Type B pancreatic cell (in vitro differentiated cells): Measurements from ENCODE around the gene NPAT. TPM values are rescaled to one million over a fixed set of nuclear protein-coding genes. Genes with fewer than 3 reads are reported as not detected.

ENCODE experiments used
- DNase-seq: peaks from one replicate; pipeline ENCODE4 v3.0.0; 2021; ENCODE audit warnings: mixed read lengths; ENCODE audit not compliant: unreplicated experiment; ENCODE audit errors: extremely low spot score
- H3K27ac Mint-ChIP-seq: 2 replicates; pipeline ENCODE4 v1.8.0; 2021; ENCODE audit warnings: mild to moderate bottlenecking, mixed read lengths
- H3K27me3 Mint-ChIP-seq: 2 replicates; pipeline ENCODE4 v1.8.0; 2021; ENCODE audit warnings: mixed read lengths
- H3K36me3 Mint-ChIP-seq: 2 replicates; pipeline ENCODE4 v1.8.0; 2021; ENCODE audit warnings: mixed read lengths
- H3K4me1 Mint-ChIP-seq: one replicate; pipeline ENCODE4 v1.8.0; 2021; ENCODE audit warnings: mixed read lengths; ENCODE audit not compliant: unreplicated experiment
- H3K4me3 Mint-ChIP-seq: 2 replicates; pipeline ENCODE4 v1.8.0; 2021; ENCODE audit warnings: mild to moderate bottlenecking, mixed read lengths
- H3K9me3 Mint-ChIP-seq: 2 replicates; pipeline ENCODE4 v1.8.0; 2021; ENCODE audit warnings: mixed read lengths
- CTCF ChIP-seq: fragments of 200-600 bp; sonication (generic); conservative IDR thresholded peaks from 2 replicates; pipeline ENCODE4 v1.5.0; 2021; ENCODE audit warnings: antibody characterized with exemption, mild to moderate bottlenecking
- total RNA-seq: library from RNA; stranded (reverse); gene quantifications from 2 replicates; pipeline ENCODE4 v1.2.1, GENCODE V29; 2021; ENCODE audit warnings: low replicate concordance

NPAT gene
- total RNA-seq, 1 donor from 2014 or later, result 17.8 TPM

- Mint-ChIP-seq H3K27me3 (no peaks in the 10 kb centered on the region), H3K9me3 (no peaks in the 10 kb centered on the region), H3K27ac (no peak overlapping the region), H3K4me3 (no peak overlapping the region), H3K4me1 (no peaks in the 10 kb centered on the region), H3K36me3 (peaks cover 22% of the 10 kb centered on the region)
- DNase-seq, result no peak
- TF ChIP-seq CTCF, result no peak
Measured at GRCh38 chr11:108242422-108242821, 20.0 kb upstream of the NPAT start.

- H3K27ac Mint-ChIP-seq, result no peak overlapping the region
- peaks cover 22% of the 10 kb centered on the region for H3K36me3 Mint-ChIP-seq
- H3K27me3 Mint-ChIP-seq, result no peaks in the 10 kb centered on the region
- no peak overlapping the region for H3K4me3 Mint-ChIP-seq
- no peak for DNase-seq
- TF ChIP-seq CTCF, result no peak
- no peaks in the 10 kb centered on the region for H3K9me3 Mint-ChIP-seq
- no peaks in the 10 kb centered on the region for H3K4me1 Mint-ChIP-seq
Measured at GRCh38 chr11:108241330-108242037, 19.0 kb upstream of the NPAT start.

- no peak for DNase-seq
- peaks cover 26% of the 10 kb centered on the region for H3K36me3 Mint-ChIP-seq
- no peak overlapping the region for H3K27ac Mint-ChIP-seq
- H3K4me3 Mint-ChIP-seq, result no peak overlapping the region
- H3K27me3 Mint-ChIP-seq, result no peaks in the 10 kb centered on the region
- no peak for TF ChIP-seq CTCF
- H3K9me3 Mint-ChIP-seq, result no peaks in the 10 kb centered on the region
- no peaks in the 10 kb centered on the region for H3K4me1 Mint-ChIP-seq
Measured at GRCh38 chr11:108239076-108239475, 16.6 kb upstream of the NPAT start.

GRCh38 chr11:108237058-108237481, 14.6 kb upstream of the NPAT start:
- TF ChIP-seq CTCF, result no peak
- no peak overlapping the region for H3K27ac Mint-ChIP-seq
- no peaks in the 10 kb centered on the region for H3K9me3 Mint-ChIP-seq
- H3K36me3 Mint-ChIP-seq, result peaks cover 25% of the 10 kb centered on the region
- no peaks in the 10 kb centered on the region for H3K27me3 Mint-ChIP-seq
- DNase-seq, result no peak
- H3K4me1 Mint-ChIP-seq, result no peaks in the 10 kb centered on the region
- H3K4me3 Mint-ChIP-seq, result no peak overlapping the region

- H3K27ac Mint-ChIP-seq, result no peak overlapping the region
- DNase-seq, result no peak
- peaks cover 29% of the 10 kb centered on the region for H3K36me3 Mint-ChIP-seq
- no peaks in the 10 kb centered on the region for H3K9me3 Mint-ChIP-seq
- H3K4me1 Mint-ChIP-seq, result no peaks in the 10 kb centered on the region
- no peak for TF ChIP-seq CTCF
- no peaks in the 10 kb centered on the region for H3K27me3 Mint-ChIP-seq
- no peak overlapping the region for H3K4me3 Mint-ChIP-seq
Measured at GRCh38 chr11:108235633-108236032, 13.2 kb upstream of the NPAT start.
